HG02885 (cell line): Measurements from ENCODE around the gene GAMT.

ENCODE experiments used
- ATAC-seq: cut with Tn5 transposase; IDR thresholded peaks from one replicate; pipeline ENCODE4 v1.9.1; 2021; ENCODE audit warnings: mild to moderate bottlenecking; ENCODE audit not compliant: unreplicated experiment, poor library complexity

GAMT gene

DNA sequence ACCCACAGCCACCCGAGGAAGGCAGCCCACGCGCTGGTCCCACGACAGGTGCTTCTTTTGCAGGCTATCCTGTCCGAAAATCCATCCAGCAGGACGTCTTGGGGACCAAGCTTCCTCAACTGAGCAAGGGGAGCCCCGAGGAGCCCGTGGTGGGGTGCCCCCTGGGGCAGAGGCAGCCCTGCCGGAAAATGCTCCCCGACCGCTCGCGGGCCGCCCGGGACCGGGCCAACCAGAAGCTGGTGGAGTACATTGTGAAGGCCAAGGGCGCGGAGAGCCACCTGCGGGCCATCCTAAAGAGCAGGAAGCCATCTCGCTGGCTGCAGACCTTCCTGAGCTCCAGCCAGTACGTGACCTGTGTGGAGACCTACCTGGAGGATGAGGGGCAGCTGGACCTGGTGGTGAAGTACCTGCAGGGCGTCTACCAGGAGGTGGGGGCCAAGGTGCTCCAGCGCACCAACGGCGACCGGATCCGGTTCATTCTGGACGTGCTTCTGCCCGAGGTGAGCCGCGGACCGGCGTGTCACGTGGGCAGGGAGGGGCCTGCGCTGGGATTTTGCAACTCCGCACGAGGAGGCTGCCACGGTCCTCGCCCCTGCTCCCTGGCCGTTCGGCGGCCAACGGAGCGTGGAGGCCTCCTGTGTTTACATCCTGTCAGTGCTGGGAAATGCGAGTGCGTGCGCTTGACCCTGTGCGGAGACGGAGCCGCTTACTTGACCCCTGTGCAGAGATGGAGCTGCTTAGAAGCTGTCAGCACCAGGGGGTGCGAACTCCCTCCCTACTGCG, 30.6 kb downstream of the GAMT start:
- ATAC-seq = no peak

DNA sequence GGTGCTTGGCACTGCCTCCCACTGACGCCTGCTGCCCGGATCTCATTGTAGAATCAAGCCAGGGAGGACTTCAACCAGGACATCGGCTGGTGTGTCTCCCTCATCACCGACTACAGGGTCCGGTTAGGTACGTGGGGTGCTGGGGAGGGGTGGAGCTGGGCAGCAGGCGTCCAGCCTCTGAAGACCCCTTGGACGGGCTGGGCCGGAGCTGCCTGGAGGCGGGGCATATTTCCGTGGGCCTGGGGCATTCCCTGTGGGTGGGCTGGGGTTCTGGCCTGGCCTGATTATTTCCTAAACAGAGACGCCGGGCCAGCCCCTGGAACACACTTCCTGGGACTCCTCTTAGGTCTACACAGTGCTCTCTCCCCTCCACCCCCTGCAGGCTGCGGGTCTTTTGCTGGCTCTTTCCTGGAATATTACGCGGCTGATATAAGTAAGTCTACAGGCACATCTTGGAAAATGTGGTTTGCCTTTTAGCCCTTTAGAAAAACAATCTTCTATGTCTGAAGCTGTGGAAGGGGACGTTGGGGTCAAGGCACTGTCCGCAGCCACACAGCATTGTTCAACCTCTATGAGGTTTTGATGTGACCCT, 32.0 kb downstream of the GAMT start:
- ATAC-seq = no peak

- no peak for ATAC-seq
Measured at GRCh38 chr19:1366899-1367870, 34.2 kb downstream of the GAMT start.

- no peak for ATAC-seq
Measured at GRCh38 chr19:1366296-1366695, 35.0 kb downstream of the GAMT start.

DNA sequence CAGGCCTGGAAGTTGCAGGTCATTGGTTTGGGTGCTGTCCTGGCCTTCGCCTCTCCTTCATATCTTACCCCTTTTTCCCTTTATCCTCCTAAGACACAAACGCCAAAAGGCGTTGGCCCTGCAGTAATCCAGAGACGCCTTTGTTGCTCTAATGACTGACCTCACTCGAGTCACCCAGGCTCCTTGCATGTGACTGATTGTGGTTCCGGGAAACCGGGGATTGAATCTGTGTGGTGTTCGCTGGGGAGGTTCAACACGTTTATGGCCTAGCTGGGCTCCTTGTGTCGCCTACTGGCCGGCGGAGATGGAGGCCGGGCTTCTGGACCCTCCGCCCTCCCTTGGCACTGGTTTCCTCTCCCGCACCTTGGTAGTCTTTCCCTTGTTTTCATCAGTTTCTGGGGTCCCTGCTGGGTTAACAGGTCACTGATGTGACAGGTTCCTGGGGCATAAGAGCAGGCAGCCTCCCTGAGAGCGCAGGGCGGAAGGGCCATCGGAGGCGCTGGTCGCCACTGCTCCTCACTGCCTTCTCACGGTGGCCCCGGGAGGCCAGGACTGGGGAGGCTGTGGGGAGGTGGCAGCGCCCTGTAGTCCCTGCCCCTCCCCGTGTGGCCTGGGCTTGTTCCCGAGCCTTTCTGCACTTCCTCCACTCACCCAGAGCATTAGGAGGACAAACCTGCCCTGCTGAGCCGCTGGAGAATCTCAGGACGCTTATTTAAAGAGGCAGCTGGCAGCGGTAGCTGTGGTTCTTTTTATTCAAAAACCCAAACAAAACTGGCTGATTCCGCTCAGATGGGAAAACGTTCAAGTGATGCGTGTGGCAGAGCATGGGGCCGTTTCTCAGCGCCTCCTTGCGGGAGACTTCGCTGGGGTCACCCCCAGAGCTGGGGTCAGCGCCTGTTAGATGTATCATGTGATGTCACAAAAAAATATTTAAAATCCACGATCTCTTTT, 35.7 kb downstream of the GAMT start:
- no peak for ATAC-seq

GRCh38 chr19:1364070-1364704, 37.2 kb downstream of the GAMT start:
- no peak for ATAC-seq

DNA sequence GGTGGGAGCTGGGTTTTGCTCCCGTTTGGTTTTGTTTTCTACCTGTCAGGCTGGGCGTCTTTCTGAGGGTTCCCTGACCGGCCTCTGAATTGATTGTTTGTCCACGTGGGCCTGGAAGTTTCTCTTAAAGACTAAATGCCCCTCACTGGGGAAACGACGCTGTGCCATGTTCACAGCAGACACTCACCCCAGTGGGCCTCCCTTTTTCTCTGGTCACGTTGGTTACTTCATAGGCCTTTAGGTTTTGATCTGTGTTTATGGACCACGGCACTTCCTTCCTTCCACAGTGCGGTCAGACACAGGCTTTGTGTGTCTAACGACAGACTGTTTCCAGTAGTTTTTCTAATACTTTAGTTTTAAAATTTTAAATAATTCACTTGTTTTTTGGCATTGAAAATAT, 37.7 kb downstream of the GAMT start:
- no peak for ATAC-seq

DNA sequence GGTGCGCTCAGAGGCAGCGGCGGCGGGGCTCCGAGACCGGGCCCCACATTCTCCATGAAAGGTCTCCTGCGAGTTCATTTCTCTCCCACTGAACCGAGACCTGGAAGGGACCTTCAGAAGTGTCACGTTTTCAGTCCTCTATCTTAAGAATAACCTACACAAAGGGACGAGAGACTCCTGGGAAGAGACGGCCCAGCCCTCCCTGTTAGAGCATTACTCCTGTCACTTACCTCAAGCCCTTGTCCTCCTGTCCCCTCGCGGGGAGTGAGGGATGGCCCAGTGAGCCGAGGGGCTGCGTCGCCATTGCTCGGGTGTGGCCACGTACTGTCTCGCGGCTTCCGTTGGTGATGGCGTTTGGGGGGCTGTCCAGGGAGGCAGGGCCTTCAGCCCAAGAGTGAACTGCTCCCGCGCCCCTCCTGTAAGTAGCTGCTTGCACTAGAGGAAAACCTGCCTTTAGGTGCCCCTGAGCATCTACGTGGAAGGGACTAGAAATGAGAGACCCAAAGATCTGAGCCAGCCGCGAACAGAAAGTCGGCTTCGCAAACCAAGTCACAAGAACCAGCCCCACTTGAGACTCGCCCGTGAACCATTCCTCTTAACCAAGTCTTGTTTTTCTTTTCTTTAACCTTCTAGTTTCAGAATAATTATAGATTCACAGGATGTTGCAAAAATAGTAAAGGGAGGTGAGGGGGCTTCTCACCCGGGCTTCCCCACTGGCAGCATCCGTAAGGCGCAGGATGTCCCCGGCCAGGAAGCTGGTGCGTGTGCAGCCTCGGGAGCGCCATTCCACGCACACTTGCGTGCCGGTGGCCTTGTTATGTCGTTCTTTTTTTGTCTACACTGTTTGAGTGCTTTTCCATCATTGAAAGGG, 38.7 kb downstream of the GAMT start:
- ATAC-seq = no peak

- ATAC-seq = no peak
Measured at GRCh38 chr19:1361601-1362386, 39.5 kb downstream of the GAMT start.

- no peak for ATAC-seq
Measured at GRCh38 chr19:1360818-1361461, 40.4 kb downstream of the GAMT start.

DNA sequence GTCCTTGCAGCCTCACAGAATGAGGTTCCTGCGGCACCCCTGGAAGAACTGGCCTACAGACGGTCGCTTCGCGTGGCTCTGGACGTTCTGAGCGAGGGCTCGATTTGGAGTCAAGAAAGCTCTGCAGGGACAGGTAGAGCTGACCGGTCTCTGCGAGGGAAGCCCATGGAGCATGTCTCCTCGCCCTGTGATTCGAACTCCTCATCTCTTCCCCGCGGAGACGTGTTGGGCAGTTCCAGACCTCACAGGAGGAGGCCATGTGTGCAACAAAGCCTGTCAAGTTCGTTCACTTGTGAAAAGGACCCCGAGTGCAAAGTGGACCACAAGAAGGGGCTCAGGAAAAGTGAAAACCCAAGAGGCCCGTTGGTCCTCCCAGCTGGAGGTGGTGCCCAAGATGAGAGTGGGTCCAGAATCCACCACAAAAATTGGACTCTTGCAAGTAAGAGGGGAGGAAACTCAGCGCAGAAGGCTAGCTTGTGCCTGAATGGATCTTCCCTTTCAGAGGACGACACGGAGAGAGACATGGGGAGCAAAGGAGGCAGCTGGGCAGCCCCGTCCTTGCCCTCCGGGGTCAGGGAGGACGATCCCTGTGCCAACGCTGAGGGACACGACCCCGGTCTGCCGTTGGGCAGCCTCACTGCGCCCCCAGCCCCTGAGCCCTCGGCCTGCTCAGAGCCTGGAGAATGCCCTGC, 41.1 kb downstream of the GAMT start:
- no peak for ATAC-seq

- ATAC-seq = no peak
Measured at GRCh38 chr19:1357531-1358109, 43.7 kb downstream of the GAMT start.

DNA sequence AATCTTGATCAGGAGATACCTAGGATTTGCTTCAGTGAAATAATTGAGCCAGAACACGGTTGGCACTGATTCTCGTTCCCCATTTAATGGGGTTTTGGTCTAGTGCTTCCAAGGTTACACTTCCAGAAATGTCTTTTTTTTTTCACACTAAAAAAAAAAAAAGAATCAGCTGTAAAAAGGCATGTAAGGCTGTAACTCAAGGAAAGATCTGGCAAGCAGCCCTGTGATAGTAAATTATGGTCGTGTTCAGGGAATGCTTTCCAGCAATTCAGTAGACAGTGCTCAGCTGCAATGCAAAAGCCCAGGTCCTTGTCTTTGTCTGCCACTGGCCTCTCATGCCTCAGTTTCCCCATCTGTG, 44.9 kb downstream of the GAMT start:
- no peak for ATAC-seq

DNA sequence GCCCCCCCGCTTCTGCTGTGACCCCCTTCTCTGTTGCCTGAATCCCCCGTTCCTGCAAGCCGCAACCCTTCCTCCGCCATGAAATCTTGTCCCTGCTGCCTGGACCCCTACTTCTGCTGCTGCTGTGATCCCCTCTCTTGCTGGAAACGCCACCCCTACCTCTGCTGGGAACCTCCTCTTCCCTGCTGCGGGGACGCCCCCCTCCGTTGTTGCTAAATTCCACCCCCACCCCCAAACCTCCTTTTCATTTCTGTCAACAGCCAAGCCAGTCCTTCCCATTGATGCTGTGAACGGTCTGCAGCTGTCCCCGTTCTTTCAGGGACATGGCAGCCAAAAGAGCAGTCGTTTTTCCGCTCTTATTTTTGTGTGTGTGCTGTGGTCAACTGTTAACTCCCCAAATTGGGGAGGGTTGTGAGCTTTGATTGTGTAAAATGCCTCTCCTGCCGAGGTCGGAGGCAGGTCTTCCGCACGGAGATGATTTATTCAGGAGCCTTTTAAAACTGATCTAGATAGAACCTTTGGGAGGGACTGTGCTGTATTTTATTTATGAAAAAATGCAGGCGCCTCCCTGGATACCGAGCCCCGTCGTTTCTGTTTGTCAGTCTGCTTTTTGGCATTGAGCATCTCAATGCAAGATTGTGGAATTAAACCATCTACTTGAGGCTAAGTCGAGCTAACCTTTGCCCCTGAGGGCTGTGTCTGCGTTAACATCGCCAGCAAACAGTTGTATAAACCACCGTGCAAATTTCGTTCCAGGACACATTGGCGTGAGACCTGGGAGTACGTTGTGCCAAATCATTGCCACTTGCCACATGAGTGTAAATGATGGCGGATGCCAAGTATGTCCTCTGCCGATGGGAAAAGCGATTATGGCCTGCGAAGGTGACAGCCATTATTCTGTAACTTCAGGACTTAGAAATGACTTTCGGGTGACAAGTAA, 45.5 kb downstream of the GAMT start:
- ATAC-seq = no peak

DNA sequence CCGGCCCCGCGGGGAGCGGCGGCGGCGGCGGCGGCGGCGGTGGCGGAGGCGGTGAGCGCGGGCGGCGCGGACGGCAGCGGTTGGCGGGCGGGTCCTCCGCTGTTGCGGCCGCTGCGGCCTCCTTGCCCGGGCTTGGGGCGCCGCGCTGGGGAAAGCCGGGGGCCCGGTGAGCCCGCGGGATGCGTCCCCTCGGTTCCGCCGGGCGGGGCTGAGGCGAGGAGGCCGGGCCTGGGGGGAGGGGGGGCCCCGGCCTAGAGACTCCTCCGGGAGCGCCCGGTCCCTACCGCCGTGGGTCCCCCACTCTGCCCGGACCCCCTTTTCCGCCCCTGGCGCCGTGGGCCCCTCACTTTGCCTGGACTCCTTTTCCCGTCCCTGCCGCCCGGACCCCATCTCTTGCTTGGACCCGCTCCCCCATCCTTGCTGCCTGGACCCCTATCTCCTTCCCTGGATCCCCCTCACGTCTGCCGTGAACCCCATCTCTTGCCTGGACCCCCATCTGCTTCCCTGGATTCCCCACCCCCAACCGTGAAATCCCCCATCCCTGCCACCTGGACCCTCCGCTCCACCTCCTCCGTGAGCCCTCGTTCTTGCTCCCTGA, 46.3 kb downstream of the GAMT start:
- ATAC-seq = no peak
